ENCODE results near the gene ATP1A3.
"Not testable (repeated sequence)": the region's sequence is repeated elsewhere in the genome, so short reads cannot be mapped to it uniquely, and the experiment has no call there.

Gene ATP1A3

DNA sequence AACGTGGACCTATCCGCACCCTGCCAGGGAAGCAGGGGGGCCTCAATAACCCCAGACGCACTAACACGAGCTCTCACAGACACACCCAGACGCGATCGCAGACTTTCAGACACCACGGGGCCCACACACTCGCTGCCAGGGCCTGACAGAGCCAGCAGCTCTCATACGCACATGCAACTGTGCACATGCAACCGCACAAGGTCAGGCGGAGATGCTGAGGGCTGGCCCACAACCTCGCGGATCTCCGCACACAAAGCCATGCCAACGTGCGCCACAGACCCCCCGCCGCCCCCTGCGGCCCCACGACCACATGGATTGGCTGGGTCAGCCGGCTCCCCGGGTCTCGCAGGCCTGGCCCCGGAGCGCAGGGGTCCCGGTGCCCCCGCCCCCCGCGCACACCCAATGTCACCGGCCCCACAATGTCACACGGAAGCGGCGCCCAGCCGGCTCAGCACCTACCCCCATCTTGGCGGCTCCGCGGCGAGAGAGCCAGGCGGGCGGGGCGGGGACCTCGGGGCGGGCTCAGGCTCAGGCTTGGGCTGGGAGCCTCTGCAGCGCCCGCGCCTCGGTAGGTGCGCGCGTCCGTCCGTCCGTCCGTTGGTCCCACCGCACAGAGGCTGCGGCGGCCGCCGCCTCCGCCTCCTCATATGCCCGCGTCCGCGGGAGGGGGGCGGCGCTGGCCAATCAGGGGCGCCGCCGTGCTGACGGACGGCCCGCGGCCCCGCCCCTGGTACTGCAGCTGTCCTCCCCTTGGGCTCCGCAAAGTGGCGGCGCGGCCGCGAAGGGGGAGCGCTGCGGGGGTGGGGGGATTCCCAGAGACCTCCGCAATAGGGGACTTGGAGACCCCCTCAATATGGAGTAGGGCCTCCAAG lies at the start of gene ATP1A3:
ATP1A3 (minus strand) TSS at position 619 of the 872 bp plus-strand sequence; CDS start at position 465, 154 bp downstream.
- peak; percentile 72 for DNase-seq (ENCODE audit: low spot score)

DNA sequence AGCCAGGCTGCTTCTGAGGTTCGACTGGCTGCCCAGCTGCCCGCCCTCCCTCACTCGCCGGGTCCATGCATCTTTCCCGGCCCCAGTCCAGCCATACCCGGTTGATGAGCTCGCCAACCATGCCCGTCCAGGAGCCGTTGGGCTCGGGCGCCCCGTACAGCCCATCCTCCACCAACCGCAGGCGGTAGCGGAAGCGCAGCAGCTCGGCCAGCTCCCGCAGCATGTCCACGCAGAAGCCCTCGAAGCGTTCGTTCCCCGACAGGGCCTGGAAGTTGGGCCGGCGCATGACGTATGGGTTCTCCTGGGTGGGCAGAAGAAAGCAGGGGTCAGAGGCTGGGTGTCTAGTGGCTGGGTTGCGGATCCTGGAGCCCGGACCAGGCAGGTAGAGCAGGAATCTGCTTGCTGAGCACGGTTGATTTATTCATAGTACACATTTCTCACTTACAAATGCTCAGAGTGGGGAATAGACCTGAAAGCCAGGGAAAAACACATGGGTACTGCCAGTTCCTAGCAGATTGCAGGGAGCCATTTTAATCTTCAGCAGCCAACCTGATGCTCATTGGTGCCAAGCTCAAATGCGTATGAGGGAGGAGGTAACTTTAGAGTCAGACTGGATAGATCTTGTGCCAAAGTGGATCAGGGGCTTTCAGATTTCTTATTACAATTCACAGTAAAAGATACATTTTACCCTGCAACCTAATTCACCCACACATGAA lies 48.6 kb upstream of the ATP1A3 start:
- DNase-seq (ENCODE audit: low spot score): no peak

DNA sequence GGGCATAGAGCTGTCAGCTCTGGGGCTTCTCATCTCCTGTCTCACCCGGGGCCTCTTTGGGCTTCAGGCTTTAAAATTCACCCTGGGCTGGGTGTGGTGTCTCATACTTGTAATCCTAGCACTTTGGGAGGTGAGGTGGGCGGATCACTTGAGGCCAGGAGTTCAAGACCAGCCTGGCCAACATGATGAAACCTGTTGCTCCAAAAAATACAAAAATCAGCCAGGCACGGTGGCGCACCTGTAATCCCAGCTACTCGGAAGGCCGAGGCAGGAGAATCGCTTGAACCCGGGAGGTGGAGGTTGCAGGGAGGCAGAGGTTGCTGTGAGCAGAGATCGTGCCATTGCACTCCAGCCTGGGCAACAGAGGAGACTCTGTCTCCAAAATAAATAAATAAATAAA lies 46.5 kb upstream of the ATP1A3 start:
- not testable (repeated sequence) for DNase-seq (ENCODE audit: low spot score)

DNA sequence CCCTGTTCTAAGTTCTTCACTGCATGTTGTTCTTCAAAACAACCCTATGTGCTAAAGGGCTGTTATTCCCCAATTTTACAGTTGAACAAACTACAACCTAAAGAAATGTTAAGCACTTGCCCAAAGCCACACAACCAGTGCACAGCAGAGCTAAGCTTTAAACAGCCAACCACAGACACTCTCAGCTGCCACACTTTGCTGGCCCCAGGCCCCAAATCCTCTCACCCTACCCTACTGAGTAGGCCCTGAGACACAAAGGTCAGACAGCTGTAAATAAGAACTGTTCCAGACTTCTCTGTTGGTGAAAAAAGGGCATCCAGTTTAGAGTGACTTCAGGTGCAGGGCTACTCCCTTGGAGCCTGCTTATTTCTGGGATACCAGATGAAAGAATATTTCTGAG lies 46.0 kb upstream of the ATP1A3 start:
- no peak for DNase-seq (ENCODE audit: low spot score)

DNA sequence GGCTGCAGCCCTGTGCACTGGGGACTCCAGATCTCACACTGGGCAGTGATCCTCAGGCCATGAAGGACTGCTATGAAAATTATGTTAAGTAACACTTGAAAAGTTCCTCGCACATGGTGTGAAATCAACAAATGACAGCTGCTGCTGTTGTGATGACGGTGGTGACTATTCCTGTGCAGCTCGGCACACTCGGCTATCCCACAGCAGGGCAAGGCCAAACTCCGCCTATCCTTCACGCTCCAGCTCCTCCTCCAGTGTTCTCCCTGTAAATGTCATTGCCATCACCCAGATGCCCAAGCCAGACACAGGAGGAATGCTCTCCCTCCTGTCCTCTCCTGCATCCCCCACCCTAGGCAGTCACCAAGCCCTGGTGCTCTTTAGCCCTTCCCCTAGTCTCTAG lies 44.6 kb upstream of the ATP1A3 start:
- DNase-seq (ENCODE audit: low spot score): no peak

DNA sequence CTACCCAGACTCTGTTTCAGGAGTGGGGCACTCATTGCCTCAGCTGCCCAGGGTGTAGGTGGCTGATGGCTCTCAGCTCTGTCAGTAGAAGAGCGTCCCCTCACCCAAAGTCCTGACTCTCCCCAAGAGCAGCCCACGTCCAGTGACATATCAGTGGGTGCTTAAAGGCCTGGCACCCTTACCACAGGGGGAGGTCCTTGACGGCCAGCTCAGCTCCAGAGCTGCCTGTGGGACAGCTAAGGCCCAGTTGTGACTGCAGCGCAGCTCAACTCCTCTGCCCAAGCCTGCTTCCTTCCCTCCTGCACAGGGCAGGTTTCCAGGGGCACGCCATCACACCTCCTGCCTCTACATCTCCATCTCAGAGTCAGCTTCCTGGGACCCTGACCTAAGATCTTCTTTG lies 43.6 kb upstream of the ATP1A3 start:
- no peak for DNase-seq (ENCODE audit: low spot score)

DNA sequence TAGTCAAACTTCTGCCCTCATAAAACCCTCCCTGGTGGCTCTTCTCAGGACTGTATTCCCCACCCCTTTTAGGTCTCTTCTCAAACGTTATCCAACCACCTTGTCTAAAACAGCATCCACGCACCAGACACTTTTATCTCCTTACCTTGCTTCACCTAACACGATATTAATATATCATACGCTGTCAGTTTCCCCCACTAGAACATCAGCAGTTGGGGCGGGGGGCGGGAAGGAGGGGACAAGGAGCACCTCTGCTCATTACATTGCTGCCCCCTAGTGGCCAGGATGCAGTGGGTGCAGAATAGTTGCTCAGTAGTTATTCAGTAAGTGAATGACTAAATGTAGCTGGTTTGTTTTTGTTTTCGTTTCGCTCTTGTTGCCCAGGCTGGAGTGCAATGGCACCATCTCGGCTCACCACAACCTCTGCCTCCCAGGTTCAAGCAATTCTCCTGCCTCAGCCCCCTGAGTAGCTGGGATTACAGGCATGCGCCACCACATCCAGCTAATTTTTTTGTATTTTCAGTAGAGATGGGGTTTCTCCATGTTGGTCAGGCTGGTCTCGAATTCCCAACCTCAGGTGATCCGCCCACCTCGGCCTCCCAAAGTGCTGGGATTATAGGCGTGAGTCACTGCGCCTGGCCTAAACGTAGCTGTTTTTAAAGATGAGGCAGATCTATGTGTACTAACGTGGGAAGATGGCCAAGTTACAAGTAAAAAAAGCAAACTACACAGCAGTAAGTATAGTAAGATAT lies 40.8 kb upstream of the ATP1A3 start:
- peak; percentile 58 for DNase-seq (ENCODE audit: low spot score)

DNA sequence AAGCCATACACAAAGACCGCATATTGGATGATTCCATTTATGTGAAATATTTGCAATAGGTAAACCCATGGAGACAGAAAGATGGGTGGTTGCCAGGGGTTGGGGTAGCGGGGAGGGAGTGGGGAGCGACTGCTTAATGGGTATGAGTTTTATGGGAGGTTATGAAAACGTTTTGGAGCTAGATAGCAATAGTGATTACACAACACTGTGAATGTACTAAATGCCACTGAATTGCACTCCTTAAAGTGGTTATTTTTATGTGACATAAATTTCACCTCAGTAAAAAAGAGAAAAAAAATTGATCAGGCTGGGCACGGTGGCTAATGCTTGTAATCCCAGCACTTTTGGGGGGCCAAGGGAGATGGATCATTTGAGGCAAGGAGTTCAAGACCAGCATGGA lies 39.4 kb upstream of the ATP1A3 start:
- DNase-seq (ENCODE audit: low spot score): no peak

DNA sequence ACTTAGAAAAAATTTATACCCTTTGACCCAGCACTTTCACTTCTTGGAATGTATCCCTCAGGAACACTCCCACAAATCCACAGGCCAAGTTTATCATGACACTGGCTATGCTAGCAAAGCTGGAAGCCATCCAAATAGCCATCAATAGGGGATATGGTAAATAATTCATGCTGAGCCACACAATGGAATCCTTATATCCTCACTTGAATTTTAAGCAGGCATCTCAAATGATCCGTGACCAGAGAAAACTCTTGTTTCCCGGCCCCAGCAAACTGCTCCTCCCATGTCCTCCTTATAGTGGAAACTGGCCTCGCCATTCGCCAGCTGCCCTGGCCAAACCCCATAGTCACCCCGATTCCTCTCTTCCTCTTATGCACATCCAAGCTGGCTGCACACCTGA lies 38.4 kb upstream of the ATP1A3 start:
- DNase-seq (ENCODE audit: low spot score): peak; percentile 58

DNA sequence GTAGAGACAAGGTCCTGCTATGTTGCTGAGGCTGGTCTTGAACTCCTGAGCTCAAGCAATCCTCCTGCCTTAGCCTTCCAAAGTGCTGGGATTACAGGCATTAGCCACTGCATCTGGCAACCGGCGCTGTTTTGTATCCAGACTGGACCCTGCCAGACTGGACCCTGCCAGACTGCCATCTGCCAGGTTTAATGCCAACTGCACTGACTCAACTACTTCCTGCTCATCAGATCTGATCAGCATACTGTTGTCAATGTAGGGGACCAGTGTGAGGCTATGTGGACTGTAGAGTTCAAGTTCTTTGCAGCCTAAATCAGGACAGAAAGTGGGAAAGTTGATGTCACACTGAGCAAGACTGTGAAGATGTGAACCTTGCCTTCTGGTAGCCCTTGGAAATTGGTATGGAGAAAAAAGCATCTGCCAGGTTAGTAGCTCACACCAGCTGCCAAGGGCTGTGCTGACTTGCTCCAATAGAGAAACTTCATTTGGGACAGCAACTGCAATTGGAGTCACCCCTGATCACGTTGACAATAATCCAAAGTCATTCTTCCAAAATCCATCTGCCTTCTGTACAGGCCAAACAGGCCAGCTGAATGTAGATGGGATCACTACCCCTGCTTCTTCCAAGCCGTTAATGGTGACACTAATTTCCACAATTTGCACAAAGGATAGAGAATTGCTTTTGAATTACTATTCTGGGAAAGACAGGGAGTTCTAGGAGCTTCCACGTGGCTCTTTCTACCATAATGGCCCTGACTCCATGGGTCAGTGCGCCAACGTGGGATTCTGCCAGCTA lies 36.8 kb upstream of the ATP1A3 start:
- DNase-seq (ENCODE audit: low spot score): no peak

DNA sequence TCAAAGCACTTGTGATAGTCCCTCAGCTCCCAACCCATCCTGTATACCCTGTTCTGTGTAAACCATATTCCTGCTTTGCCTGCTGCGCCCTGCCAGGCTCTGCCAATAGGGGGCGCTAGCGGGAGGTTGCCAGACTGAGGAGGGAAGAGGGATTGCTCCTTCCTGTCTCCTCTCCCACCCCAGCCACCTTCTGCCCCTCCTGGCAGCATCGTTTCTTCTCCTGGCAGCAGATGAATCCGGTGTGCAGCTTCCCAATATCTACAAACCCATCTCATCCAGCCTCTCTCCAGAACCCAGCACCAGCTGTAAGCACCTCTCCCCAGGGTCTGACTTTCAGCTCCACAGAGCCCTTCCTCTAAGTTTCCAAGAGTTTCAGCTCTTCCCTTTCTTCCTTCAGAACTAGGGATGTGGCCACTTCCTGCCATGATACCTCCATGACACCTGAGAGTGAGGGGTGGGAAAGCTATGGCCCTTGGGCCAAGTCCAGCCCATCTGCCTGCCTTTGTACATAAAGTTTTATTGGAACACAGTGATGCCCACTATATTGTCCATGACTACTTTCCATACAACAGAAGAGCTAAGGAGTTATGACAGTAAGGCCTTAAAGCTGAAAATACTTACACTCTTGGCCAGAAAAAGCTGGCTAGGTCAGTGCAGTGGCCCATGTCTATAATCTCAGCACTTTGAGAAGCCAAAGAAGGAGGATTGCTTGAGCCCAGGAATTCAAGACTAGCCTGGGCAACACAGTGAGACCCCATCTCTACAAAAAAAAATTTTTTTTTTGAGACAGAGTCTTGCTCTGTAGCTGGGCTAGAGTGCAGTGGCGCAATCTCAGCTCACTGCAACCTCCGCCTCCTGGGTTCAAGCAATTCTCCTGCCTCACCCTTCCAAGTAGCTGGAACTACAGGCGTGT lies 34.5 kb upstream of the ATP1A3 start:
- no peak for DNase-seq (ENCODE audit: low spot score)

DNA sequence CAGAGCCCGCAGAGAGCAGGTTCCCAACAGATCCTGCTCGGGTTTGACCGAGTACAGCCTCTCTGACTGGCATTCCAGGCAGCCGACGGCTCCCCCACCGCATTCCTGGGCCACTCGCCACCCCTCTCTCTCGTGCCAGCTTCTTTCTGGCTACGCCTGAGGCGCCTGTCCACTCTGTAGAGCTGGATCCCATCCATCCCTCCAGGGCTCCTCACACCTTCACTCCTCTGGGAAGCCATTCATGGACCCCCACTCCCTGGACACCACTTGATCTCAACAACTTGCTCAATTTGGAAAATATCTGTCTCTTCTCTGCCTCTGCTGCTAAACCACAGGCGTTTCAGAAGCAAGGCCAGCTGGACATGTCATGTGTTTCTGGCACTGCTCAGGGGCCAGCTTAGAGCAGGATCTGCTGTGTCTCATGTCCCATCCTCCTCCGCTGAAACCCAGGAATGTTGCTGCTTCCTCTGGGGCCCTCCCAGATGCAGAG lies 30.6 kb upstream of the ATP1A3 start:
- no peak for DNase-seq (ENCODE audit: low spot score)

DNA sequence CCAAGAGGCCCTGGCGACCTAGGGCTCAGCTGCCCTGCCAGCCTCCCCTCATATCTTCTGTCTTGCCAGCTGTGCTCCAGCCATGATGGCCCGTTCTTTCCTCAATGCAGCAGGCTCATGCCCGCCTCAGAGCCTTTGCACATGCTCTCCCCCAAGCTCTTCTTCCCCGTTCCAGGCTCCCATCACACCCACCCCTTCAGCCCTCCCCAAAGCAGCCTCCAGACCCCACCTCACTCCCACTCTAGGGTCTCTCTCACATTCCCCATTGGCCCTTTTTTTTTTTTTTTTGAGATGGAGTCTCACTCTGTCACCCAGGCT lies 29.9 kb upstream of the ATP1A3 start:
- DNase-seq (ENCODE audit: low spot score): no peak

DNA sequence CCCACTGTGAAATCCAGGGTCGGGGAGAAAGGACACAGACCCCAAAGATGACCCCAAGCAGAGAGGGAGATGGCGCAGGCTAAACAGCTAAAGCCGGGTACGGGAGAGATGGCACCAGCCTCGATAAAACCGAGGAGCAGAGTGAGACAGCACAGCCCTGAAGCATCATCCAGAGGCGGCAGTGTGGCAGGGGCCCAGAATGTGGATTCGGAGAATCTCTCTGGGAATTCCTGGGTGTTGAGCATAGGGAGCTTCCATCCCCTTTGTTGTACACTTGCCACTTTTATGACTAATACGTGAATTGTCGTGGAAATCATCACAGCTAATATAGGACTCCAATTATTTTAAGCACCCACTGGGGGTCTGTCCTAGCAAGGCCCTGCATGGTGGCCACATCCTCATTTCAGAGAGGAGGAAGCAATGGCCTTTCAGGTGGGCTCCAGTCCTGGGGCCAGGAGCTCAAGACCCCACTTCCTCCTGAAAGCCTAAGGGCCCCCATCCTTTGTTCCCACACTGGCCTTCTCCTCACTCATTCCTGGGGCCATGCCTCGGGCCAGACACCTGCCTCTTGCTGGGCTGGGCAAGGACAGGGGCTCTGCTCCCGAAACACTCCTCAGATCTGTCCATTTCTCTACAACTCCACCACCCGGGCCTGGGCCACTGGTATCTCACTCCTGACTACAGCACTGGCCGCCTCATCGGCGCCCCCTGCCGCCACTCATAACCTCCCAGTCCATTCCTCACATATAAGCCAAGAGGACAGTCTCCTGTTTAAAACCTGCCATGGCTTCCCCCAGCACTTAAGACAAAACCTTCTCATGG lies 29.3 kb upstream of the ATP1A3 start:
- DNase-seq (ENCODE audit: low spot score): no peak

DNA sequence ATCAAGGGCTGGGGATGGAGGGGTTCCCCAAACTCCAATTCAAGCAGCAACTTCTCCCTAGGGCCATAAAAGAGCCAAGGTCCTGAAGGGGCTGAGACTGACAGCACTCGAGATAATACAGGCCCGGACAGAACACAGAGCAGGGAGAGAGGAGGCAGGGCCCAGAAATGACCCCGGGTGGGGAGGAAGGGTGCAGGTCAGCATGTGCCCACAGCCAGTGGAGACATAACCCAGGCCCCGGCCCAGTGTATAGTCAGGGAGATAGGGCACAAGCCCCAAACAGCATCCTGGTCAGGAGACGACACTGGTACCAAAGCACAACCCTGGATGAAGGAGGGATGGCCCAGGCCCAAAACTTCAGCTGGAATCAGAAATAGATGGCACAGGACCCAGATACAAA lies 28.6 kb upstream of the ATP1A3 start:
- DNase-seq (ENCODE audit: low spot score): no peak

DNA sequence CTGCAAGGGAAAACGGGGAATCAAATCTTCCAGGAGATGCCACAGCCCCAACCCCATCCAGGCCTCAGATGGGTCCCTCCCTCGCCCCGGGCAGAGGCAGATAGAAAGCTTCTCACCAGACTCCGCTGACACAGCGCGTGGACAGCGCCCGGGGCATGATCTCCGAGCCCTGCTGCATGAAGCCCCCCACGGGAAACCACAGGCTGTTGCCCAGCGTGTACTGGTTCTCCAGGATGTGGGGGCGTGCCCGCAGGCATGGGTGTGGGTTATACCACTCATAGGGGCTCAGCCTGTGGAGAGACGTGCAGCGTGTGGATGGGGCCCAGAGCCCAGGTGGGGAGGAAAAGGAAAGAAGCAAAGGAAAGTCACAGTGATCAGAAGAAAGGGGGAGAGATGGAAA lies 27.2 kb upstream of the ATP1A3 start:
- DNase-seq (ENCODE audit: low spot score): no peak

DNA sequence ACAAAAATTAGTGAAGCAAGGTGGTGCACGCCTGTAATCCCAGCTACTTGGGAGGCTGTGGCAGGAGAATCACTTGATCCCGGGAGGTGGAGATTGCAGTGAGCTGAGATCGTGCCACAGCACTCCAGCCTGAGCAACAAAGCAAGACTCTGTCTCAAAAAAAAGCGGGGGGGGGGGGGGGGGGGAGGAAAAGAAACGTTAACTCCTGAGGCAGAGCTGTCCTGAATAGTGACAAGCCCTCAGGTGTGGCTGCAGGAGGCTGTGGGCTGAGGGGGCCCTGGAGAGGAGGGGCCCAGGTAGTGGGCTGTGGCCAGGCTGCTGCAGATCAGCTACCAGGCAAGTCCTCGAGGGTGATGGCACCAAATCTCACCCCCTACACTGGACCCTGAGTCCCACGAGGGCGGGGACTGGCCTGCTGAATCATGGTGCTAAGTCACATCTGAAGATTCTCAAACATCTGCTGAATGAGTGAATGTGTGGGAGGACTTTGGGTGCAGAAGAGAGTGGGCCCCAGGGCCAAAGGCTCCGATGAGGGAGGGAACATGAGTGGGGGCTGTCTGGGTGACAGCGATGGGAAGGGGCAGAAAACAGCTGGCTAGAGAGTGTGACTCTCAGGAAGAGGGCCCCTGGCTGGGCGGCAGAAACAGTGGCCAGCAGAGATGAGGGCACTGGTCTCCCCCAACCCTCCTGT lies 24.6 kb upstream of the ATP1A3 start:
- no peak for DNase-seq (ENCODE audit: low spot score)

DNA sequence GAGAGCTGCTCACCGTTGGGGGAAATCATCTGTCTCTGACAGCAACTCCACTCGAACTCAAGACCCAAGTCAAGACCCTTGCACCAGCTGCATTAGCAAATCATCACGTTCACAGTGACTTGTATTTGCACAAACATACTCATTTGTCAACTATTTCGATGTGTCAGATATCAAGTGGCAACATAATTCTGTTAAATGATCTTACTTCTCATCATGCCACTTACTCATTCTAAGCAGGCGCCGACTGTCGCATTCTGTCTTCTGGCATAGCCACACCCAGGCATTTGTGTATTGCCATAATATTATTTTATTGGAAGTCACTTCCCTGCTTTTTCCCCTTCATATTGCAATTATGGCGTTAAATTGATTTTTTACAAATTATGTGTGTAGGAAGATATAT lies 23.0 kb upstream of the ATP1A3 start:
- no peak for DNase-seq (ENCODE audit: low spot score)

DNA sequence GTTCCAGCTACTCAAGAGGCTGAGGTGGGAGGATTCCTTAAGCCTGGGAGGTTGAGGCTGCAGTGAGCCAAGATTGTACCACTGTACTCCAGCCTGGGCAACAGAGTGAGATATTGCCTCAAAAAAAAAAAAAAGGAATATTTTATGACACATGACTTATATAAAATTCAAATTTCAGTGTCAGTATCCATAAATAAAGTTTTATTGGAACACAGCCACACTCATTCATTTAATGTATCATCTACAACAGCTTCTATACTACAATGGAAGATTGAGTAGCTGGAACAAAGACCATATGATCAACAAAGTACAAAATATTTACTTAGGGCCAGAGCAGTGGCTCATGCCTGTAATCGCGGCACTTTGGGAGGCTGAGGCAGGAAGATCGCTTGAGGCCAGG lies 18.7 kb upstream of the ATP1A3 start:
- DNase-seq (ENCODE audit: low spot score): not testable (repeated sequence)

Data from LoVo (cell line).